Left hindlimb (tissue), 1 donor: Measurements from ENCODE around the gene HOXA7.

Experiments
- DNase-seq: peaks from one replicate; pipeline ENCODE4 v3.0.0-alpha.2; 2018

The HOXA7 gene

DNA sequence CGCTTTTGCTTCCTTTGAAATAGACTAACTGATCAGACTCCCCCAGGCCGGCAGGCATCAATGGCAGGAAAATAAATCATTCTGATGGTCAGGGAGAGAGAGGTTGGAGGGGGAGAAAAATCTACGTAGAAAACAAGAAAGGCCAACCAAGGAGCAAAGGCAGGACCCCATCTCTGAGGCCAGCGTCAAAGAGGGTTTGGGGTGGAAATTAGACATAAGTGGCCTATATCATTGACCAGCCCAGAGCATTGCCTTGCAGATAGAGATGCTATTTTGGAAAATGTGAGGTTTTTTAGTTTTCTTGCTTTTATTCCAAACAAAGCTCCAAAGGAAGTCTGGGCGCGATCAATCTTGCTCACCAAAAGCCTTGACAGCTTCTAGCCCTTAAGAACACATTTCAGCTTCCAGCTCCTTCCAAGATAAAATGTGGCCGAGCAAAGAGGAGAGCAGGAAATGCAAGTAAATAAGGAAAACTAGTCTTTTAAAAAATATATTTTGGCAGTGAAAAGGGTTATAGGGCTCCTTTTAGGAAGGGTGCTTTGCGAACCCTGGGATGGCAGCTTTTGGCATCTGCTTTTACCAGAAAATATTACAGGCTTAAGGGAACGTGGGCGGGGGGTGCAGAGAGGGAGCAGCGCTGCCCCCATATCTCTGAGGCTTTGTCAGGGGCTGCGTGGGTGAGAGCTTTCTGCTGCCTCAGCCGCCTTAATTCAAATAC is 52.0 kb downstream of the HOXA7 start:
- peak; percentile 39 for DNase-seq
